ENCODE measurements around the gene DLL3. TPM values are rescaled to one million over a fixed set of nuclear protein-coding genes. Genes with fewer than 3 reads are reported as not detected.

Gene DLL3
- total RNA-seq, 2 experiments from 2014 or later = 4.4 TPM

DNA sequence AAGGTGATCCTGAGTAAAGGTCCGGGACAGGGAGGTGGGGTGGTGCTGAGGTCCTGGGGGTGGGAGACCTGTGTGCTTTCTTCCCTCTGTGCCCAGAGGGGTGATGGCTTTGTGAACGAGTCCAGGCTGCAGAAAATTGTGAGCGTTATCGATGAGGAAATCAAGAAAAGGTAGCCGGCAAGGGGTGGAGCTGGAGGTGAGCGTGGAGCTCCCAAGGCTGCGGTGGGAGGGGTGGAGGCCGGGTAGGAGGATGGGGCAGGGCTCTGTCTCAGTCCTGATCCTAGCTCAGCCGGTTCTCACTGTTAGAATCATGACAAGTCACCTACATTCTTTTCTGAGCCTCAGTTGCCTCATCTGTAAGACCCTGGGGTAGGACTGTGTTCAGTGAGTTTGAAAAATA is 20.2 kb downstream of the DLL3 start:
- Histone ChIP-seq H2AFZ (ENCODE audit: low read length) (no peak overlapping the region), H3K9me2 (ENCODE audit: insufficient read depth, low read length) (no peaks in the 10 kb centered on the region), H3K9me3 (ENCODE audit: low read length) (no peaks in the 10 kb centered on the region), H3K36me3 (ENCODE audit: insufficient read depth, low read length) (no peaks in the 10 kb centered on the region), H3K27ac (ENCODE audit: low read depth, low read length, poor library complexity, severe bottlenecking) (no peak overlapping the region), H3K4me2 (ENCODE audit: low read length) (no peak overlapping the region; the same call in 1 of the 2 replicates), H3K4me3 (ENCODE audit: low read depth, low read length, poor library complexity, severe bottlenecking) (no peak overlapping the region), H4K20me1 (ENCODE audit: insufficient read depth, low read length) (no peaks in the 10 kb centered on the region), H3K79me2 (ENCODE audit: insufficient read depth, low read depth, low read length) (no peaks in the 10 kb centered on the region), H3K4me1 (ENCODE audit: insufficient read depth, low read length, poor library complexity, severe bottlenecking) (peaks cover 14% of the 10 kb centered on the region)
- ChIA-PET POLR2A (interaction anchor here (0.8 to 1.2 kb wide), 2 partner anchors 10 to 73 kb away, joined by 3 to 4 read pairs; no protein-coding TSS in a partner anchor), CTCF (ENCODE audit: unreplicated experiment) (no interaction called here)
- DNase-seq (ENCODE audit: low spot score) = no peak
- BruUV-seq (replicated peaks) = no TSS peak
- TF ChIP-seq EZH2phosphoT487 (IDR thresholded peaks at IDR 0.05; ENCODE audit: borderline replicate concordance, low read depth, low read length) = no peak
- TF ChIP-seq, protein P1, sequence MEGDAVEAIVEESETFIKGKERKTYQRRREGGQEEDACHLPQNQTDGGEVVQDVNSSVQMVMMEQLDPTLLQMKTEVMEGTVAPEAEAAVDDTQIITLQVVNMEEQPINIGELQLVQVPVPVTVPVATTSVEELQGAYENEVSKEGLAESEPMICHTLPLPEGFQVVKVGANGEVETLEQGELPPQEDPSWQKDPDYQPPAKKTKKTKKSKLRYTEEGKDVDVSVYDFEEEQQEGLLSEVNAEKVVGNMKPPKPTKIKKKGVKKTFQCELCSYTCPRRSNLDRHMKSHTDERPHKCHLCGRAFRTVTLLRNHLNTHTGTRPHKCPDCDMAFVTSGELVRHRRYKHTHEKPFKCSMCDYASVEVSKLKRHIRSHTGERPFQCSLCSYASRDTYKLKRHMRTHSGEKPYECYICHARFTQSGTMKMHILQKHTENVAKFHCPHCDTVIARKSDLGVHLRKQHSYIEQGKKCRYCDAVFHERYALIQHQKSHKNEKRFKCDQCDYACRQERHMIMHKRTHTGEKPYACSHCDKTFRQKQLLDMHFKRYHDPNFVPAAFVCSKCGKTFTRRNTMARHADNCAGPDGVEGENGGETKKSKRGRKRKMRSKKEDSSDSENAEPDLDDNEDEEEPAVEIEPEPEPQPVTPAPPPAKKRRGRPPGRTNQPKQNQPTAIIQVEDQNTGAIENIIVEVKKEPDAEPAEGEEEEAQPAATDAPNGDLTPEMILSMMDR (conservative IDR thresholded peaks at IDR 0.05; ENCODE audit: low read length) = no peak
- intact Hi-C loops (cut with micrococcal nuclease; ENCODE audit: unreplicated experiment) = no loop called here

DNA sequence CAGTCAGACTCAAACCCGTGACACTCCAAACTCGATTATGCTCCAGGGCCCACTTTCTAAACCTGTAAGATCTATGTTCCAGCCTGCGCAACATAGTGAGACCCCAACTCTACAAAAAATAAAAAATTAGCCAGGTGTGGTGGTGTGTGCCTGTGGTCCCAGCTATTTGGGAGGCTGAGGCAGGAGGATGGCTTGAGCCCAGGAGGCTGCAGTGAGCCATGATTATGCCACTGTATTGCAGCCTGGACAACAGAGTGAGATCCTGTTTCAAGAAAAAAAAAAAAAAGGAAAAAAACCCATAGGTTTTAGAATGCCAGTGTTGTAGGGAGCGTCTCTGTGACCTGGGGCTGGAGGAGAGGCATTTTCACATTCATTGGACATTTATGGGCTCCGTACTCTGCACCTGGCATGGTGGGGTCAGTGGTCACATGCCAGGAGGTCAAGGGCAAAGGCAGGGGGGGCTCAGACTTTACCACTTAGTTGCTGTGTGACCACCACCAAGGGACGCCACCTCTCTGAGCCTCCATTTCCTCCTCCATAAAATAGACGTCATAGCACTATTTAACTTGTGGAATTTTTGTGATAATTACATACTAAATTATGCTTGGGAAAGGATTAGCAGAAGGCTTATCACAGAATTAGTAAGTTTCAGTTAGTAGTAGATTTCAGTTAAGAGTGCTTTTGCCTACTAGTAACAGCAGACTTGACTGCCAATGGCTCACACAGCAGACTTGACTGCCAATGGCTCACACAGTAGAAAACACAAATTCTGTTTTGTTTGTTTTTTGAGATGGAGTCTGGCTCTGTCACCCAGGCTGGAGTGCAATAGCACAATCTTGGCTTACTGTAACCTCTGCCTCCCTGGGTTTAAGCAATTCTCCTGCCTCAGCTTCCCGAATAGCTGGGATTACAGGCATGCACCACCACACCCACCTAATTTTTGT is 22.1 kb downstream of the DLL3 start:
- Histone ChIP-seq H3K4me2 (ENCODE audit: low read length) (no peak overlapping the region), H3K9me3 (ENCODE audit: low read length) (no peaks in the 10 kb centered on the region), H3K9me2 (ENCODE audit: insufficient read depth, low read length) (no peaks in the 10 kb centered on the region), H3K36me3 (ENCODE audit: insufficient read depth, low read length) (no peaks in the 10 kb centered on the region; the same call in 1 of the 2 replicates), H4K20me1 (ENCODE audit: insufficient read depth, low read length) (no peaks in the 10 kb centered on the region), H3K4me3 (ENCODE audit: low read depth, low read length, poor library complexity, severe bottlenecking) (no peak overlapping the region), H2AFZ (ENCODE audit: low read length) (no peak overlapping the region; the same call in 1 of the 2 replicates), H3K27ac (ENCODE audit: low read depth, low read length, poor library complexity, severe bottlenecking) (no peak overlapping the region), H3K79me2 (ENCODE audit: insufficient read depth, low read depth, low read length) (no peaks in the 10 kb centered on the region), H3K4me1 (ENCODE audit: insufficient read depth, low read length, poor library complexity, severe bottlenecking) (peaks cover 14% of the 10 kb centered on the region)
- intact Hi-C loops (cut with micrococcal nuclease; ENCODE audit: unreplicated experiment) = no loop called here
- DNase-seq (ENCODE audit: low spot score) = no peak
- TF ChIP-seq EZH2phosphoT487 (IDR thresholded peaks at IDR 0.05; ENCODE audit: borderline replicate concordance, low read depth, low read length) = no peak
- TF ChIP-seq, protein P1 (conservative IDR thresholded peaks at IDR 0.05; ENCODE audit: low read length) = no peak
- CTCF ChIA-PET (ENCODE audit: unreplicated experiment) = no interaction called here
- BruUV-seq (replicated peaks) = no TSS peak
- POLR2A ChIA-PET = interaction anchor here (0.8 to 1.6 kb wide), 4 partner anchors 11 to 85 kb away, joined by 3 to 6 read pairs (median 4); partner anchors contain the start of gene RPS16
